K562 (cell line): ENCODE results near the gene CLGN. TPM values are rescaled to one million over a fixed set of nuclear protein-coding genes. Genes with fewer than 3 reads are reported as not detected.
A peak's percentile ranks its signal among the peaks of the same experiment; 100 is the strongest.

Experiments used
- ARID3A ChIP-seq: IDR thresholded peaks from 2 replicates; pipeline ENCODE4 v1.6.1; 2012; ENCODE audit warnings: low read depth, low read length, improper control_type of control experiment, borderline replicate concordance
- ARNT ChIP-seq, 2 experiments: fragments of 450-650 bp; IDR thresholded peaks; 2 replicates each; pipeline ENCODE4 v1.6.1; 2016; ENCODE audit warnings: mild to moderate bottlenecking in 1 of 2
- CREBBP ChIP-seq: IDR thresholded peaks from one replicate; pipeline ENCODE4 v1.6.1; 2012; ENCODE audit warnings: low read depth, mild to moderate bottlenecking, control low read depth, inconsistent platforms, low read length
- CTBP1 ChIP-seq: fragments of 450-650 bp; IDR thresholded peaks from 2 replicates; pipeline ENCODE4 v1.6.1; 2016; ENCODE audit warnings: borderline replicate concordance
- DNMT1 ChIP-seq: fragments of 450-650 bp; IDR thresholded peaks from 2 replicates; pipeline ENCODE4 v1.6.1; 2016; ENCODE audit warnings: antibody characterized with exemption, mild to moderate bottlenecking
- FOXJ2 ChIP-seq: fragments of 200-800 bp; sonication (Bioruptor generic); IDR thresholded peaks from 2 replicates; pipeline ENCODE4 v1.6.1; 2016; ENCODE audit warnings: missing genetic modification characterization, missing compliant biosample characterization
- IFI16 ChIP-seq: fragments of 250-450 bp; sonication (Bioruptor Pico); IDR thresholded peaks from 2 replicates; pipeline ENCODE4 v2.1.2; 2022; ENCODE audit warnings: mild to moderate bottlenecking, inconsistent platforms
- KLF10 ChIP-seq: fragments of 250-450 bp; sonication (Bioruptor Pico); IDR thresholded peaks from 2 replicates; pipeline ENCODE4 v1.6.1; 2021; ENCODE audit warnings: matching md5 sums
- MIER1 ChIP-seq: fragments of 450-650 bp; IDR thresholded peaks from 2 replicates; pipeline ENCODE4 v1.6.1; 2016; ENCODE audit warnings: antibody characterized with exemption, mild to moderate bottlenecking, low read depth
- NFRKB ChIP-seq: fragments of 450-650 bp; IDR thresholded peaks from 2 replicates; pipeline ENCODE4 v1.6.1; 2016; ENCODE audit warnings: low read depth
- NONO ChIP-seq, 2 experiments: fragments of 200-400 bp in 1 of 2; fragments of 450-650 bp in 1 of 2; formaldehyde crosslinking in 1 of 2; IDR thresholded peaks; 2 replicates each; pipeline ENCODE4 v1.6.1; 2017; ENCODE audit warnings: low read depth in 2 of 2, mild to moderate bottlenecking in 2 of 2, moderate library complexity in 2 of 2, low read length in 1 of 2
- POLR2A ChIP-seq: fragments of 450-650 bp; conservative IDR thresholded peaks from 2 replicates; pipeline ENCODE4 v1.6.1; 2016
- RBM25 ChIP-seq: fragments of 200-400 bp; formaldehyde crosslinking; IDR thresholded peaks from 2 replicates; pipeline ENCODE4 v1.6.1; 2018; ENCODE audit warnings: low read length, low read depth, moderate library complexity; ENCODE audit not compliant: severe bottlenecking
- RCOR1 ChIP-seq, 2 experiments: IDR thresholded peaks; 2 replicates each; pipeline ENCODE4 v1.6.1; 2012; ENCODE audit warnings: low read depth in 2 of 2, low read length in 2 of 2, borderline replicate concordance in 1 of 2, improper control_type of control experiment in 1 of 2
- RFX7 ChIP-seq: fragments of 250-450 bp; sonication (Bioruptor Pico); IDR thresholded peaks from 2 replicates; pipeline ENCODE4 v1.5.1; 2021; ENCODE audit warnings: mild to moderate bottlenecking
- SNAPC5 ChIP-seq: fragments of 250-450 bp; sonication (Bioruptor Pico); IDR thresholded peaks from 2 replicates; pipeline ENCODE4 v1.8.0; 2021; ENCODE audit warnings: moderate library complexity, mild to moderate bottlenecking, inconsistent platforms
- SP1 ChIP-seq: sonication (generic); formaldehyde crosslinking; IDR thresholded peaks from 2 replicates; pipeline ENCODE4 v1.8.1; 2022; ENCODE audit warnings: mild to moderate bottlenecking, missing genetic modification reagents
- TAF1 ChIP-seq: IDR thresholded peaks from 2 replicates; pipeline ENCODE4 v1.6.1; 2011; ENCODE audit warnings: mild to moderate bottlenecking, low read length, moderate library complexity; ENCODE audit not compliant: insufficient read depth, control insufficient read depth, severe bottlenecking; ENCODE audit errors: extremely low read depth
- TCFL5 ChIP-seq: fragments of 250-450 bp; sonication (Bioruptor Pico); conservative IDR thresholded peaks from 2 replicates; pipeline ENCODE4 v1.6.1; 2021; ENCODE audit warnings: mild to moderate bottlenecking, moderate library complexity, matching md5 sums
- ZBTB34 ChIP-seq: fragments of 250-450 bp; sonication (Bioruptor Pico); IDR thresholded peaks from 2 replicates; pipeline ENCODE4 v1.8.0; 2021; ENCODE audit warnings: mild to moderate bottlenecking, moderate library complexity
- ZNF143 ChIP-seq: sonication (generic); formaldehyde crosslinking; IDR thresholded peaks from 2 replicates; pipeline ENCODE4 v1.9.0; 2022; ENCODE audit warnings: mild to moderate bottlenecking, missing genetic modification reagents
- ZNF436 ChIP-seq: fragments of 250-450, 450-650 bp; sonication (Bioruptor Pico); formaldehyde crosslinking; IDR thresholded peaks from 2 replicates; pipeline ENCODE4 v1.7.0; 2020; ENCODE audit warnings: mild to moderate bottlenecking
- polyA plus RNA-seq, 8 experiments: library from polyadenylated mRNA; depleted of rRNA in 4 of 8; stranded (reverse) in 5 of 8; unstranded in 3 of 8; fragments of >200 nt; fragmentation: Nextera tagmentation in 2 of 8; fragmentation: Illumina TruSeq in 1 of 8; extraction: Ambion mirVana in 2 of 8; extraction: Trizol in 1 of 8; gene quantifications; 2 replicates each; pipeline versions ENCODE4 v1.2.1 to v1.2.3, GENCODE V29; 2011 to 2014; ENCODE audit warnings: inconsistent platforms in 1 of 8, missing spikeins in 1 of 8
- total RNA-seq, 7 experiments: library from RNA; depleted of rRNA in 6 of 7; stranded (reverse); fragments of >200 nt in 6 of 7; fragmentation: Illumina TruSeq in 2 of 7; extraction: Trizol in 2 of 7; gene quantifications; 2 replicates each; pipeline versions ENCODE4 v1.2.1 to v1.2.3, GENCODE V29; 2011 to 2021; ENCODE audit warnings: low replicate concordance in 1 of 7
- TF ChIP-seq, protein P1 (sequence below): fragments of 250-450 bp; sonication (Bioruptor Pico); IDR thresholded peaks from 2 replicates; pipeline ENCODE4 v1.5.0; 2021; ENCODE audit warnings: mild to moderate bottlenecking, moderate library complexity

The CLGN gene
- total and polyA plus RNA-seq, 9 of the 15 experiments (the other 6 are each of a cell fraction or from before 2014, with no cell fraction given) = 0.22 to 3.6 (median 2.7) TPM

DNA sequence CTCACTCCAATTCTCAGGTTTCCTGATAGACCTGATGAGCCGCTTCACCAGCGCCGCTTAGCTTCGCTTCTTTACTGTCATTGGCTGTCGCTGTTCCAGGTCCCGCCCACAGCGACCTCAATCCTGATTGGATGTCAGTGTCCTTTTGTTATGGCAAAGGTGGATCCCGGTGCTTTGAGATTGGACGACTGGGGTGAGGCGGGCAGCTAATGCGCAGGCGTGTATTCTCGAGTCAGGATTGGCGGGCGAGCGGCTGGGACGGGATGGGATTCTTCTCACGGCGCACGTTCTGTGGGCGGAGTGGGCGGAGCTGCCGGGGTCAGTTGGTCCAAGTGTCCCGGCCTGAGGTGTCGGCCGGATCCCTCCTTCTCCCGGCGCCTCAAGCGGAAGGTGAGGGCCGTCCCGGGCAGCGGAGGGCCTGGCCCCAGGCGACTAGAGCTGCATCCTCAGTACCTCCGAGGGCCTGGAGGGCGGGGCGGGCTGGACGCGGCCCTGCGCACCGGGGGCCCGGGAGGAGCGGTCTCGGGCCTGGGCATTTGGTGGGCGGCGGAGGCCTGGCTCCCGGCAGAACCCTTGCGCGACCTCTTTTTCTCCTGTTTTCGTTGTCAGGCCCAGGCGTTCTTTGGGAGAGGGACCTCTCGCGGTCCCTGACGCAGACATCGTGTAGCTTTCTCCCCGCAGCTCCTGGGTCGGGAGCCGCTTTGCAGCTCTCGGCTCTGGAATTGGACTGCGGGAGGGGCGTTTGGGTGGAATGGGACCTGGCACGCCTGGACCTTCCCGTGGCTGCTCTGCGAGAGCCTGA is 53.9 kb downstream of the CLGN start, which contains the start of gene SCOC (continued):
- TF ChIP-seq DNMT1 (no peak), NONO (IDR thresholded peaks at IDR 0.05; ENCODE audit: low read depth in 2 of 2, low read length in 1 of 2) (no peak), RCOR1 (IDR thresholded peaks at IDR 0.05; ENCODE audit: borderline replicate concordance in 1 of 2, low read depth in 2 of 2, low read length in 2 of 2) (peak in 1 of 2 experiments; percentile 49; a peak in 1 of 4 replicates), RBM25 (peak; percentile 77), CREBBP (no peak), ZBTB34 (no peak), ZNF436 (CRISPR knock-in tag) (no peak), POLR2A (peak; percentile 87), ZNF143 (CRISPR knock-in tag) (no peak), NFRKB (no peak), ARID3A (no peak), CTBP1 (peak; percentile 78), RFX7 (no peak), IFI16 (CRISPR knock-in tag) (no peak), TCFL5 (CRISPR knock-in tag) (no peak), MIER1 (no peak), TAF1 (peak; percentile 62), FOXJ2 (tag) (no peak), ARNT (IDR thresholded peaks at IDR 0.05) (no peak), KLF10 (CRISPR knock-in tag) (no peak), SP1 (CRISPR knock-in tag) (0 out of 2 replicates have a peak, but pooled peaks have one; percentile 49), SNAPC5 (no peak)
- TF ChIP-seq, protein P1, sequence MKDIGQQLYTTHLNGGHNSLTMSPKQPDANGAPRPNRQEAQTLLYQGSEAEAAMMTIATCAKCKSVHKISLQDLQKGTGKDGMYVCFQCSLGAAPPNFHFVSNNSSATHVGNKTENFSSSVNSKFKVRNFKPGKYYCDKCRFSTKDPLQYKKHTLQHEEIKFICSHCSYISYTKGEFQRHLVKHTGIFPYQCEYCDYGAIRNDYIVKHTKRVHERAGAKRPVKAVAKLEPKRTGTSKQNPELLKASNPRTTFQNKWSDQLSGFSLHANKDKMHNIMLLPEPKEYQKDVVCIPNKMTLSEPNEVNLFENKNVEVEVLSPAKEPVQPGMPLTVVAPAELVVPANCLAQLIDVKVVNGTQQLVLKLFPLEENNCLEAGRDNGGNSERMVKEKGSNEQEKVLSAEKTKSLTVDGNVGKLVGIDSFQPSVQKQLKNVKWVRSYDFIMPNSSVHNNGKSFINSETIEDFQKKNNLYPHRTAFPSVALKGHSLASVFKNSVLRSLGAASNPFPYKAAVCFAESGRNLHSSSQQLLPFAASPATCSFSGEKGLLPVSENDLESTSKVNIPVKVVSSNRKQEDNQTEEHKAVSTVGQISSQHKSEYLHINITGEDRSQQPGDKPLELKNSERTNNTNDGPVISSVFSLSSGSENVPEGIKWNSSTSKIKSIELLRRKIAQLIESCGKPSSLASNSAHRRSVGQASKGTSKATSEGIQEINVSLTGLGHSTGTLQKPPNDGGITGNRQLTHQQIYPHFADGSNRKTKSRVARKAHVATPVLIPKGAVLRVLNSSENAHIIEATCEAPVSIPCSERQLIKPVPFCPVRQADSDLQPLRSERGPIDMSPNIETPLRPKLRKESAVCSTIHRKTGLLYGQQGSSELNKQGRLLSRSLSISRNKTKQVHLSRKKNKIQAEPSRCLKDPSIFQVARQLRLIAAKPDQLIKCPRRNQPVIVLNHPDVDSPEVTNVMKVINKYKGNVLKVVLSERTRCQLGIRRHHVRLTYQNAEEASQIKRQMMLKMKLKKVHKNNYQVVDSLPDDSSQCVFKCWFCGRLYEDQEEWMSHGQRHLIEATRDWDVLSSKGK (CRISPR knock-in tag) = no peak
